ACHN (cell line): ENCODE measurements around the gene HSP90B1.

Source experiments
- DNase-seq: peaks from one replicate; pipeline ENCODE4 v3.0.0-alpha.2; 2015
- in situ Hi-C: cut with HindIII; loops from 2 replicates; pipeline ENCODE4 v1.10.0; 2017; ENCODE audit warnings: low sequenced_read_pairs, low pct_ligation_motif_present, low pct_unique_long_range_greater_than_20kb

HSP90B1 gene

DNA sequence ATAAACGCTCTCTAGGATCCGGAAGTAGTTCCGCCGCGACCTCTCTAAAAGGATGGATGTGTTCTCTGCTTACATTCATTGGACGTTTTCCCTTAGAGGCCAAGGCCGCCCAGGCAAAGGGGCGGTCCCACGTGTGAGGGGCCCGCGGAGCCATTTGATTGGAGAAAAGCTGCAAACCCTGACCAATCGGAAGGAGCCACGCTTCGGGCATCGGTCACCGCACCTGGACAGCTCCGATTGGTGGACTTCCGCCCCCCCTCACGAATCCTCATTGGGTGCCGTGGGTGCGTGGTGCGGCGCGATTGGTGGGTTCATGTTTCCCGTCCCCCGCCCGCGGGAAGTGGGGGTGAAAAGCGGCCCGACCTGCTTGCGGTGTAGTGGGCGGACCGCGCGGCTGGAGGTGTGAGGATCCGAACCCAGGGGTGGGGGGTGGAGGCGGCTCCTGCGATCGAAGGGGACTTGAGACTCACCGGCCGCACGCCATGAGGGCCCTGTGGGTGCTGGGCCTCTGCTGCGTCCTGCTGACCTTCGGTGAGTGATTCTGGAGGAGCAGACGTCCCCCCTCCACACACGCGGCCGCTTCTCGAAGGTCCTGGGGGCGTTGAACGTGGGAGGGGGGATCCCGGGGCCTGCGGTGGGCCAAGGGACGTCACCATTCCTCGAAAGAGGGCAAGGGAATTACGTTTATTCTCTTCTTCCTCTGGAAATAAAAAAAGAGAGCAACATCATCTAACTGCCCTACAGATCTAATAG is at the start of gene HSP90B1:
HSP90B1 (plus strand) TSS at position 377 of the 753 bp plus-strand sequence; CDS start at position 483, 106 bp downstream.
- in situ Hi-C loops = no loop called here
- peak; percentile 100 for DNase-seq

GRCh38 chr12:103881261-103881660 is 48.9 kb upstream of the HSP90B1 start:
- in situ Hi-C loops = no loop called here
- peak; percentile 43 for DNase-seq

- no peak for DNase-seq
- in situ Hi-C loops = no loop called here
Observed at GRCh38 chr12:103882861-103883596, 47.2 kb upstream of the HSP90B1 start.

- no peak for DNase-seq
- in situ Hi-C loops = no loop called here
Observed at GRCh38 chr12:103883908-103884307, 46.3 kb upstream of the HSP90B1 start.

DNA sequence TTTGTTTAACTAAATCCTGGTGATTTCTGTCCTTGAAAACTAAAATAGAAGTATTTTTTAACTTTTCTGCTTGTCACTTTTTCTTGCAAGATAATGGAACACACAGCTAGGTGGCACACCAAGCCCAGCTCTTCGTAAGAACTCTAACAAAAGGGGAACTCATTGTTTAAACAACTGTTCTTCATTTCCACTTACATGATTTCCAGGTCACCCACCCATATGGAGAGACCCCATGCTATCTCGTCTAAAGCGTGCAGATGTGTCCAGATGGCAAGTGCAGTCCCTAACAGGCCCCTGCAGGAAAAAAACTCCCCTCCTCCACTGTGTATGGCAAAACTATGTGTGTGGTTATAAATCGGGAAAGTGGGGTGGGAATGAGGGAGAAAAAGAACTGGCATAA is 45.9 kb upstream of the HSP90B1 start:
- in situ Hi-C loops = no loop called here

GRCh38 chr12:103886195-103886797 is 43.9 kb upstream of the HSP90B1 start:
- DNase-seq = no peak
- in situ Hi-C loops = no loop called here

More for the DNA sequence above, 45.9 kb upstream of the HSP90B1 start:
- peak; percentile 58 for DNase-seq

- in situ Hi-C loops = no loop called here
- no peak for DNase-seq
Observed at GRCh38 chr12:103887738-103888137, 42.5 kb upstream of the HSP90B1 start.

DNA sequence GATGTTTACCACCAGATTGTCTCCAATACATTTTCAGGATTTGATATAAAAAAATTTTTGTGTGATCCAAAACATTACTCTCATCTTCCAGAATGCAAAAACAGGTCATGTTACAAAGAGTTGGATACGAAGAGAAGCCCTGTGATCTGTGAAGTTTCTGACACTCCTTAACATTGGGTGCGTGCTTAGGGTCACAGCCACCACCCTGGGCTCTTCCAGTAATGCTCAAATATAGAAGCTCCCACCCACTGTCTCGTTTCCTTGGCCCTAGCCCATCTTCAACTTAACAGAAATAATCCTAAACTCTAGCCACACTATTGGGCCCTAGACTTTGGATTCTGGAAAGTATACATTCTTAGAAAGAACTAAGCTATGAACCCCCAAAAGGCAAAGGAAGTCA is 32.9 kb upstream of the HSP90B1 start:
- in situ Hi-C loops = no loop called here
- no peak for DNase-seq

- in situ Hi-C loops = no loop called here
- no peak for DNase-seq
Observed at GRCh38 chr12:103901518-103902173, 28.6 kb upstream of the HSP90B1 start.

GRCh38 chr12:103903993-103904392 is 26.2 kb upstream of the HSP90B1 start:
- DNase-seq = no peak
- in situ Hi-C loops = no loop called here

DNA sequence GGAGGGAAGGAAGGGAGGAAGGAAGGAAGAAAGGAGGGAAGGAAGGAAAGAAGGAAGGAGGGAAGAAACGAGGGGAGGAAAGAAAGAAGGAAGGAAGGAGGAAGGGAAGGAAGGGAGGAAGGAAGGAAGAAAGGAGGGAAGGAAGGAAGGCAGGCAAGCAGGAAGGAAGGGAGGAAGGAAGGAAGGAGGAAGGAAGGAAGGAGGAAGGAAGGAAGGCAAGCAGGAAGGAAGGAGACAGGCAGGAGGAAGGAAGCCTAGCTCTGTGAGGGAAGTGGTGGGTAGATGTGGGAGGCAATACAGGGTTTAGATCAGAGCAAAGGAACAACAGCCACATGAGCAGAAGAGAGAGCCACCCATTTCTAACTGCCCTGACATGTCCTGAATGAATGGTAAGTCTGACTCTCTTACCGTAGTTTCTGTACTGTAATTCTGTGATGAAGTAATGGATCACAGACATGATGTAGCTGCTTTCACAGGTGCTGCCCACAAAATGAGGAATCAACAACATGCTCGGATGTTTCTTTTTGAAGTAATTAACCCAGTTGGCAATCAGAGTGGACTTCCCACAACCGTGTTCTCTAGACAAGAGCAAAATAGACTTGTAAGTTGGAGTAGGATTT is 24.4 kb upstream of the HSP90B1 start:
- in situ Hi-C loops = no loop called here

GRCh38 chr12:103908246-103908541 is 22.0 kb upstream of the HSP90B1 start:
- no peak for DNase-seq
- in situ Hi-C loops = no loop called here

More for the DNA sequence above, 24.4 kb upstream of the HSP90B1 start:
- no peak for DNase-seq

DNA sequence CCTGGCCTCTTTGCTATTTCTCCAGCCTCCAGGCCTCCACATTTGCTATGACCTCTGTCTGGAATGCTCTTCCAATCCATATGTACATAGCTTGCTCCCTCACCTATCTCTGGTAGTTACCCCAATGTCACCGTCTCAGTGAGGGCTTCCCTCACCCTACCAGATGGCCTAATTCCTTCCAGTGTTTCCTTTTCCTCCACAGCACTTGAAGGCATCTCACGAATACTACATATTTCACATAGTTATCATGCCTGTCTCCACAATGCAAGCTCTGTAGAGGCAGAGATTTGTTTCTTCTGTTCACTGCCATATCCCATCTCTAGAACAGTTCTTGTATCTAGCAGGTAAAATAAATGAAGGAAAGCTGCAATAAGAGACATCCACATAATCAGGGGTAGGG is 21.3 kb upstream of the HSP90B1 start:
- in situ Hi-C loops = no loop called here
- DNase-seq = no peak

GRCh38 chr12:103909811-103910210 is 20.4 kb upstream of the HSP90B1 start:
- no peak for DNase-seq
- in situ Hi-C loops = no loop called here

- in situ Hi-C loops = no loop called here
- no peak for DNase-seq
Observed at GRCh38 chr12:103912069-103912468, 18.1 kb upstream of the HSP90B1 start.

GRCh38 chr12:103913100-103913499 is 17.1 kb upstream of the HSP90B1 start:
- no peak for DNase-seq
- in situ Hi-C loops = no loop called here

GRCh38 chr12:103915306-103915705 is 14.9 kb upstream of the HSP90B1 start:
- in situ Hi-C loops = no loop called here
- no peak for DNase-seq

DNA sequence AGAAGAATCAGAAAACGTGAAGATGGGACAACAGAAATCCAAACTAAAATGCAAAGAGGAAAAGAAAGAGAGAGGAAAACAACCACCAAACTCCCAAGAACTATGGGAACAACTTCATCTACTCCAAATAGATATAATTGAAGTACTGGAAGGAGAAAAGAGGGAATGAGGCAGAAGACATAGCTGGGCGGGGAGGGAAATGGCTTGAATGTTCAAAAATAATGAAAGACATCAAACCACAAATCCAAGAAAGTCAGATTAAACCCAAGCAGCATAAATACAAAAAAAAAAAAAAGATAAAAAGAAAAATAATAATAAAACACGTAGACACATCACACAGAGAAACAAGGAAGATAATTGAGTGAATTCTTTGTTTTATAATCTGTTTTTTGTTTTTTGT is 12.3 kb upstream of the HSP90B1 start:
- in situ Hi-C loops = no loop called here
- DNase-seq = no peak
